ENCODE results near the gene TP53I13. TPM values are rescaled to one million over a fixed set of nuclear protein-coding genes. Genes with fewer than 3 reads are reported as not detected.

TP53I13 gene
- total RNA-seq, 1 donor from 2014 or later = 31.7 TPM

GRCh38 chr17:29621751-29622194, 53.3 kb downstream of the TP53I13 start:
- Histone ChIP-seq H3K4me3 (ENCODE audit: insufficient read depth, low read depth, low read length) (no peak overlapping the region), H3K9me3 (ENCODE audit: insufficient read depth, low read depth, low read length) (no peaks in the 10 kb centered on the region), H3K4me2 (ENCODE audit: low read length) (peak overlapping the region; percentile 80), H3K4me1 (ENCODE audit: insufficient read depth, low read length) (peaks cover 18% of the 10 kb centered on the region), H3K79me2 (ENCODE audit: insufficient read depth, low read length) (no peaks in the 10 kb centered on the region), H4K20me1 (ENCODE audit: insufficient read depth, low read length) (peaks cover 8% of the 10 kb centered on the region), H3K27me3 (ENCODE audit: insufficient read depth, low read length) (peaks cover under 1% of the 10 kb centered on the region), H3K9ac (ENCODE audit: low read length) (no peak overlapping the region), H3K27ac (ENCODE audit: low read depth, low read length) (no peak overlapping the region), H2AFZ (ENCODE audit: low read depth, low read length) (no peak overlapping the region), H3K36me3 (ENCODE audit: insufficient read depth, low read length) (no peaks in the 10 kb centered on the region)
- DNase-seq (ENCODE audit: low read depth) = no peak
- FAIRE-seq = no peak
- Mint-ChIP-seq H3K4me1 (ENCODE audit: low read depth, unreplicated experiment) (peaks cover 16% of the 10 kb centered on the region), H3K27ac (ENCODE audit: unreplicated experiment) (peak overlapping the region; percentile 26), H3K27me3 (ENCODE audit: low read depth, unreplicated experiment) (peaks cover 4% of the 10 kb centered on the region), H3K4me3 (ENCODE audit: unreplicated experiment) (peak overlapping the region; percentile 83), H3K9me3 (ENCODE audit: unreplicated experiment) (no peaks in the 10 kb centered on the region), H3K36me3 (ENCODE audit: low read depth, unreplicated experiment) (no peaks in the 10 kb centered on the region)
- TF ChIP-seq CTCF (IDR thresholded peaks at IDR 0.05; ENCODE audit: insufficient read depth, low read depth, low read length) = no peak
- TF ChIP-seq EZH2 (IDR thresholded peaks at IDR 0.05; ENCODE audit: insufficient read depth, low read length) = no peak

Other genes with a start within 250 kb of the TP53I13 start
- 98.2 and 100 TPM in 2 replicates for gene TAOK1, start 178.3 kb upstream of the TP53I13 start, total RNA-seq
- 8.6 and 9.7 TPM in 2 replicates for gene ABHD15, start 1.7 kb upstream of the TP53I13 start, total RNA-seq
- 48.9 and 52.2 TPM in 2 replicates for gene GIT1, start 20.9 kb downstream of the TP53I13 start, total RNA-seq
- gene ANKRD13B, start 24.4 kb downstream of the TP53I13 start, total RNA-seq = 16.3 and 17.9 TPM in 2 replicates
- 8.9 and 9.5 TPM in 2 replicates for gene CORO6, start 54.2 kb downstream of the TP53I13 start, total RNA-seq

Data from astrocyte (in vitro differentiated cells and primary cell).